Endothelial cell of umbilical vein (primary cell): Measurements from ENCODE around the gene GSPT1. TPM values are rescaled to one million over a fixed set of nuclear protein-coding genes. Genes with fewer than 3 reads are reported as not detected.

Experiments used
- BruUV-seq: library from RNA; stranded (reverse); fragments of 400-500 nt; replicated peaks from 2 replicates; lab custom pipeline; 2021; lab: Mats Ljungman, UMichigan
- CTCF ChIA-PET: fragments of 300-600, 350-600 bp; sonication (Branson Sonifier 250); formaldehyde crosslinking; loops from one replicate; lab custom pipeline; 2021; ENCODE audit warnings: antibody characterized with exemption, inconsistent platforms; lab: Charles Lee
- POLR2A ChIA-PET: fragments of 300-600, 350-600 bp; sonication (Branson Sonifier 250); formaldehyde crosslinking; loops from one replicate; lab custom pipeline; 2021; ENCODE audit warnings: antibody characterized with exemption, inconsistent platforms; lab: Charles Lee
- DNase-seq: peaks from one replicate; pipeline ENCODE4 v3.0.0-alpha.2; 2011; ENCODE audit warnings: low read depth, low spot score
- FAIRE-seq: peaks from 2 replicates; lab custom pipeline; 2011; peaks lifted over from hg19 to GRCh38; lab: Jason Lieb, UNC
- H2AFZ ChIP-seq: 2 replicates; pipeline ENCODE4 v1.6.0; 2012; ENCODE audit warnings: low read depth, low read length, control low read depth, inconsistent platforms
- H3K27ac ChIP-seq: 2 replicates; pipeline ENCODE4 v1.5.1; 2011; ENCODE audit warnings: low read depth, mild to moderate bottlenecking, control low read depth, low read length, moderate library complexity; ENCODE audit not compliant: insufficient read depth
- H3K27me3 ChIP-seq, 2 experiments: 2 replicates each; pipeline versions ENCODE4 v1.6.0 to v1.6.1; 2011; ENCODE audit warnings: low read length in 2 of 2, mixed read lengths in 1 of 2; ENCODE audit not compliant: control insufficient read depth in 2 of 2, insufficient read depth in 2 of 2
- H3K36me3 ChIP-seq, 2 experiments: 2 replicates in 1 of 2; 3 replicates in 1 of 2; pipeline ENCODE4 v1.5.1; 2011; ENCODE audit warnings: low read length in 2 of 2, mild to moderate bottlenecking in 1 of 2, moderate library complexity in 1 of 2; ENCODE audit not compliant: control insufficient read depth in 2 of 2, insufficient read depth in 2 of 2; ENCODE audit errors: extremely low read depth in 1 of 2
- H3K4me1 ChIP-seq: 3 replicates; pipeline ENCODE4 v1.5.1; 2011; ENCODE audit warnings: mild to moderate bottlenecking, low read length; ENCODE audit not compliant: control insufficient read depth, insufficient read depth; ENCODE audit errors: extremely low read depth
- H3K4me2 ChIP-seq: 2 replicates; pipeline ENCODE4 v1.6.1; 2011; ENCODE audit warnings: low read length, control low read depth, mixed read lengths; ENCODE audit not compliant: insufficient read depth
- H3K4me3 ChIP-seq, 3 experiments: fragments of 200-600 bp in 1 of 3; sonication (generic), shearing (Covaris generic) in 1 of 3; replicated peaks in 1 of 3; 2 replicates each; pipeline ENCODE4 v1.5.1; 2011 to 2016; ENCODE audit warnings: control low read depth in 3 of 3, low read length in 3 of 3, mild to moderate bottlenecking in 2 of 3, inconsistent platforms in 1 of 3, low read depth in 1 of 3, moderate library complexity in 1 of 3; ENCODE audit not compliant: insufficient read depth in 1 of 3
- H3K79me2 ChIP-seq: 2 replicates; pipeline ENCODE4 v1.6.0; 2012; ENCODE audit warnings: low read length, inconsistent platforms; ENCODE audit not compliant: control insufficient read depth, insufficient read depth
- H3K9ac ChIP-seq: replicated peaks from 2 replicates; pipeline ENCODE3; 2011; ENCODE audit warnings: low read length, control low read depth; ENCODE audit not compliant: insufficient read depth; ENCODE audit errors: extremely low read depth
- H3K9me1 ChIP-seq: replicated peaks from 3 replicates; pipeline ENCODE4 v1.6.0; 2011; ENCODE audit warnings: mild to moderate bottlenecking, low read length; ENCODE audit not compliant: control insufficient read depth, insufficient read depth; ENCODE audit errors: extremely low read depth
- H3K9me3 ChIP-seq: replicated peaks from 2 replicates; pipeline ENCODE4 v1.5.1; 2012; ENCODE audit warnings: low read length, inconsistent platforms; ENCODE audit not compliant: control insufficient read depth, insufficient read depth
- H4K20me1 ChIP-seq: replicated peaks from 2 replicates; pipeline ENCODE3; 2011; ENCODE audit warnings: mild to moderate bottlenecking, low read length; ENCODE audit not compliant: control insufficient read depth, insufficient read depth; ENCODE audit errors: extremely low read depth
- EZH2 ChIP-seq: IDR thresholded peaks from 2 replicates; pipeline ENCODE4 v1.6.1; 2012; ENCODE audit warnings: borderline replicate concordance, low read depth, mild to moderate bottlenecking, moderate library complexity, low read length, inconsistent platforms; ENCODE audit not compliant: severe bottlenecking
- FOS ChIP-seq: IDR thresholded peaks from 2 replicates; pipeline ENCODE4 v1.6.1; 2011; ENCODE audit warnings: mild to moderate bottlenecking, low read length, moderate library complexity, borderline replicate concordance; ENCODE audit not compliant: insufficient read depth
- GATA2 ChIP-seq: IDR thresholded peaks from 2 replicates; pipeline ENCODE4 v1.7.0; 2011; ENCODE audit warnings: low read depth, mild to moderate bottlenecking, moderate library complexity, mixed read lengths, low read length; ENCODE audit not compliant: insufficient read length, insufficient read depth
- JUN ChIP-seq: IDR thresholded peaks from 2 replicates; pipeline ENCODE4 v1.6.1; 2011; ENCODE audit warnings: borderline replicate concordance, low read depth; ENCODE audit not compliant: insufficient read length, insufficient read depth
- MYC ChIP-seq: IDR thresholded peaks from one replicate; pipeline ENCODE4 v1.6.1; 2011; ENCODE audit warnings: mild to moderate bottlenecking, low read depth, low read length
- POLR2A ChIP-seq: IDR thresholded peaks from 2 replicates; pipeline ENCODE4 v1.6.1; 2012; ENCODE audit warnings: low read depth, mild to moderate bottlenecking, control low read depth, low read length
- POLR2AphosphoS5 ChIP-seq: IDR thresholded peaks from 2 replicates; pipeline ENCODE4 v1.6.1; 2012; ENCODE audit warnings: low read depth, mild to moderate bottlenecking, control low read depth, low read length, moderate library complexity; ENCODE audit not compliant: insufficient read depth
- dilution Hi-C: fragments of 300-500 bp; cut with MboI; formaldehyde crosslinking; loops from one replicate; pipeline ENCODE4 v1.15.0; 2019; ENCODE audit warnings: low sequenced_read_pairs; ENCODE audit not compliant: extremely low pct_ligation_motif_present
- intact Hi-C: fragments of 100-400 bp; cut with micrococcal nuclease; formaldehyde crosslinking; loops from one replicate; pipeline ENCODE4 v1.10.0; 2022
- polyA plus RNA-seq, 4 experiments: library from polyadenylated mRNA; depleted of rRNA in 3 of 4; stranded (reverse) in 3 of 4; unstranded in 1 of 4; fragments of >200 nt; gene quantifications; 2 replicates each; pipeline versions ENCODE4 v1.2.1 to v1.2.3, GENCODE V29; 2011 to 2012; ENCODE audit warnings: missing spikeins in 1 of 4
- total RNA-seq: library from RNA; stranded (reverse); gene quantifications from 2 replicates; pipeline ENCODE4 v1.2.3, GENCODE V29; 2021
- TF ChIP-seq, protein P1 (sequence below): IDR thresholded peaks from 2 replicates; pipeline ENCODE4 v1.6.1; 2011; ENCODE audit not compliant: insufficient read depth, insufficient read length
- TF ChIP-seq, protein P2 (sequence below), 2 donors: IDR thresholded peaks; 1 replicate in 1 of 2; 2 replicates in 1 of 2; pipeline ENCODE4 v1.5.1; 2011; ENCODE audit warnings: low read length in 2 of 2, mild to moderate bottlenecking in 2 of 2, moderate library complexity in 2 of 2, control low read depth in 1 of 2, inconsistent platforms in 1 of 2, low read depth in 1 of 2; ENCODE audit not compliant: insufficient read depth in 1 of 2; ENCODE audit errors: extremely low read depth in 1 of 2

Gene GSPT1
- total and polyA plus RNA-seq, 2 donors (not counting 3 experiments of a cell fraction or from before 2014, with no cell fraction given) = 40.3 to 152 TPM

DNA sequence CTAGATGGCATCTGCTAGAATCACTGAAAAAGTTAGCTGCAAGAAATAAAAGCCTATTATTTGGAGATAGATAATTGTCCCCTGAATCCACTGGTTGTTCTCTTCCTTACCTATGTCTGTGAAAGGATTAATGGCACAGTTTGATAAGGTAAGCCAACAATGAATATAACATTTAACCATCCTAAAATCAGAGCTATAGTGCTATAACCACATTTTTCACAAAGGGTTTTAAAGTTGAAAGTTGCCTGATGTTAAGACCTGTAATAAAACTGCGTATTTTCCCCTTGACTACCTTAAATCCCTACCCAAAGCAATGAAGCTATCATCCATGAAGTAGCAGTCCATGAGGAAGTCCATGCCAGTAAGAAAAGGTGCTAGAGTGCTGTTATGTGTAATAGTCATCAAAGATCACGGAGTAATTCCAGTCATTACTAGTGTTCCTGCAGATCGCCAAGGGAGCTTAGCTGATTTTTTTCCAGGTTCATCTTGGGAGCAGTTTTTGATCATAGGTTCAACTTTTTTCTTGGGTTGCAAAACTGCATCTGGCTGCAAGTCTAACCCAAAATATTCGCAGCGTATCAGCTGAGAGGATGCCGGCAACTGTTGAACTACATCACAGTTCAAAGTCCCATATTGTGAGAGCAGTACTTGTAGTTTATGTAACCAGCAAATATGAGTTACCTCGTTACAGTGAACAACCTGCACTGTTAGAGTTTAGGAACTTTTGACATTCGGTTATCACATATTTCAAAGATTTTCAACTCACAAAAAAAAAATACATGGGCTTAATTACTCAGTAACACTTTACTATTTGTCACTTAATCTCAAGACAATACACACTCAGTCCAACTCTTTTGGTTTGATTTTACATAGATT lies 46.2 kb downstream of the GSPT1 start:
- Histone ChIP-seq H3K4me3 (no peak overlapping the region), H3K4me2 (no peak overlapping the region), H3K4me1 (peaks cover 4% of the 10 kb centered on the region), H3K9ac (no peak overlapping the region), H3K27ac (no peak overlapping the region), H4K20me1 (no peaks in the 10 kb centered on the region), H2AFZ (no peak overlapping the region), H3K36me3 (peaks cover 3 to 24% of the 10 kb centered on the region in 2 experiments), H3K9me1 (no peaks in the 10 kb centered on the region), H3K79me2 (no peaks in the 10 kb centered on the region), H3K9me3 (no peaks in the 10 kb centered on the region), H3K27me3 (no peaks in the 10 kb centered on the region)
- CTCF ChIA-PET = interaction anchor here (1.4 to 1.5 kb wide), 2 partner anchors 18 to 198 kb away, joined by 3 to 5 read pairs; no protein-coding TSS in a partner anchor
- intact Hi-C loops (no loop called here), dilution Hi-C loops (no loop called here)
- POLR2A ChIA-PET = no interaction called here
- TF ChIP-seq, protein P1, sequence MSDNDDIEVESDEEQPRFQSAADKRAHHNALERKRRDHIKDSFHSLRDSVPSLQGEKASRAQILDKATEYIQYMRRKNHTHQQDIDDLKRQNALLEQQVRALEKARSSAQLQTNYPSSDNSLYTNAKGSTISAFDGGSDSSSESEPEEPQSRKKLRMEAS = no peak
- peak; percentile 11 for TF ChIP-seq POLR2A
- BruUV-seq = no TSS peak
- DNase-seq (no peak), FAIRE-seq (no peak)

DNA sequence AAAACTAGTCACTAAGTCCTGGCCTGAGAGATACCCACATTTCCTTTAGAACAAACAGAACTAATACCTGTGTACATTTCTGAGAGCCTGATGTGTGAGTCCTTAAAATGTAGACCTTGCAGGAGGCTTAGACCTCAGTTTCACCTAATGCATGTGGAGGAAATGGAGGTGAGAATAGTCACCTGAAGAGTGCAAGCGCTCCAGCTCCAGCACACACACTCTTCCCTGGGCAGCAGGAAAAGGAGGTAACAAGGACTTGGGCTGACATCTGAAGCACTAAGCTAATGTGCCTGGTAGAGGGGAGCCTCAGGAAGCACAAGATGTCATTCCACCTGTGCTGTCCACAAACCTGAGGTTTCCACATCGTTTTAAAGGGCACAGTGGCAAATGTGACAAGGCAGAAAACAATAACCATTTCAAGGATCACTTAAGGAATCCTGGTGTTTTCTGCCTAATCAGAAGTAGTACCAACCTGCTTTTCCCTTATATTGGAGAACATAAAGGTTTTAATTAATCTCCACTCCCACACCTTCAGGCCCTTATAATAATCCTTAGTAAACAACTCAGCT lies 47.3 kb downstream of the GSPT1 start:
- no TSS peak for BruUV-seq
- CTCF ChIA-PET = interaction anchor here (1.2 to 2.0 kb wide), 3 partner anchors 10 to 199 kb away, joined by 3 to 8 read pairs (median 6); no protein-coding TSS in a partner anchor
- no peak overlapping the region for H3K4me3 ChIP-seq
- no peak overlapping the region for H3K9ac ChIP-seq
- no peak overlapping the region for H3K27ac ChIP-seq
- H3K79me2 ChIP-seq = no peaks in the 10 kb centered on the region
- dilution Hi-C loops = no loop called here
- H2AFZ ChIP-seq = no peak overlapping the region
- H3K9me3 ChIP-seq = no peaks in the 10 kb centered on the region
- TF ChIP-seq, protein P2, sequence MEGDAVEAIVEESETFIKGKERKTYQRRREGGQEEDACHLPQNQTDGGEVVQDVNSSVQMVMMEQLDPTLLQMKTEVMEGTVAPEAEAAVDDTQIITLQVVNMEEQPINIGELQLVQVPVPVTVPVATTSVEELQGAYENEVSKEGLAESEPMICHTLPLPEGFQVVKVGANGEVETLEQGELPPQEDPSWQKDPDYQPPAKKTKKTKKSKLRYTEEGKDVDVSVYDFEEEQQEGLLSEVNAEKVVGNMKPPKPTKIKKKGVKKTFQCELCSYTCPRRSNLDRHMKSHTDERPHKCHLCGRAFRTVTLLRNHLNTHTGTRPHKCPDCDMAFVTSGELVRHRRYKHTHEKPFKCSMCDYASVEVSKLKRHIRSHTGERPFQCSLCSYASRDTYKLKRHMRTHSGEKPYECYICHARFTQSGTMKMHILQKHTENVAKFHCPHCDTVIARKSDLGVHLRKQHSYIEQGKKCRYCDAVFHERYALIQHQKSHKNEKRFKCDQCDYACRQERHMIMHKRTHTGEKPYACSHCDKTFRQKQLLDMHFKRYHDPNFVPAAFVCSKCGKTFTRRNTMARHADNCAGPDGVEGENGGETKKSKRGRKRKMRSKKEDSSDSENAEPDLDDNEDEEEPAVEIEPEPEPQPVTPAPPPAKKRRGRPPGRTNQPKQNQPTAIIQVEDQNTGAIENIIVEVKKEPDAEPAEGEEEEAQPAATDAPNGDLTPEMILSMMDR (IDR thresholded peaks at IDR 0.05; ENCODE audit: extremely low read depth in 1 of 2, insufficient read depth in 1 of 2, low read depth in 1 of 2, low read length in 2 of 2) = no peak
- no peak for TF ChIP-seq MYC
- TF ChIP-seq, protein P1 = no peak
- TF ChIP-seq POLR2A = no peak
- TF ChIP-seq POLR2AphosphoS5 = no peak
- no peak for TF ChIP-seq GATA2
- no peak for TF ChIP-seq EZH2
- no peak for TF ChIP-seq FOS
- TF ChIP-seq JUN = no peak
- no peaks in the 10 kb centered on the region for H3K9me1 ChIP-seq
- no peak for FAIRE-seq
- POLR2A ChIA-PET = no interaction called here
- H3K4me1 ChIP-seq = peaks cover 4% of the 10 kb centered on the region
- no peak overlapping the region for H3K4me2 ChIP-seq
- peaks cover 3 to 21% of the 10 kb centered on the region in 2 experiments for H3K36me3 ChIP-seq
- H4K20me1 ChIP-seq = no peaks in the 10 kb centered on the region
- DNase-seq = no peak
- H3K27me3 ChIP-seq = no peaks in the 10 kb centered on the region
- intact Hi-C loops = no loop called here
